Fibroblast of peridontal ligament (primary cell): ENCODE measurements around the gene OR51I1.

Source experiments
- DNase-seq: peaks from one replicate; pipeline ENCODE4 v3.0.0-alpha.2; 2010; ENCODE audit errors: extremely low read depth

Gene OR51I1

GRCh38 chr11:5441414-5441813 is at the start of gene OR51I1:
TSS of gene OR51I1 (minus strand) at chr11:5441514. CDS start at chr11:5441514, 0 bp downstream.
- DNase-seq: no peak

- no peak for DNase-seq
These were observed 48.5 kb upstream of the OR51I1 start for GRCh38 chr11:5489576-5490357.

GRCh38 chr11:5488798-5489399 is 47.6 kb upstream of the OR51I1 start:
- no peak for DNase-seq

- DNase-seq: no peak
These were observed 47.1 kb upstream of the OR51I1 start, which contains the start of gene OR52D1 for GRCh38 chr11:5488385-5488784. TSS of gene OR52D1 (plus strand) at chr11:5488685. CDS start at chr11:5488707, 22 bp downstream.

- DNase-seq: no peak
These were observed 45.1 kb upstream of the OR51I1 start for GRCh38 chr11:5486421-5486820.

GRCh38 chr11:5486003-5486402 is 44.7 kb upstream of the OR51I1 start:
- DNase-seq: no peak

GRCh38 chr11:5476186-5476819 is 35.0 kb upstream of the OR51I1 start:
- peak; percentile 70 for DNase-seq

GRCh38 chr11:5473921-5474320 is 32.6 kb upstream of the OR51I1 start:
- DNase-seq: no peak

- DNase-seq: no peak
These were observed 26.2 kb upstream of the OR51I1 start for GRCh38 chr11:5467527-5467926.

- no peak for DNase-seq
These were observed 19.8 kb upstream of the OR51I1 start for GRCh38 chr11:5460983-5461621.

GRCh38 chr11:5449432-5449831 is 8.1 kb upstream of the OR51I1 start:
- DNase-seq: no peak

GRCh38 chr11:5449023-5449422 is 7.7 kb upstream of the OR51I1 start, which contains the start of gene OR51I2:
TSS of gene OR51I2 (plus strand) at chr11:5449323. CDS start at chr11:5453489, 4,166 bp downstream.
- DNase-seq: no peak

- DNase-seq: no peak
These were observed 2.6 kb upstream of the OR51I1 start for GRCh38 chr11:5443835-5444393.

GRCh38 chr11:5423131-5423530 is 18.2 kb downstream of the OR51I1 start:
- DNase-seq: no peak

- DNase-seq: no peak
These were observed 19.5 kb downstream of the OR51I1 start, which contains the start of gene OR51Q1 for GRCh38 chr11:5421811-5422210. TSS of gene OR51Q1 (plus strand) at chr11:5422111. CDS start at chr11:5422201, 90 bp downstream.

- DNase-seq: no peak
These were observed 20.3 kb downstream of the OR51I1 start for GRCh38 chr11:5420993-5421392.

- DNase-seq: no peak
These were observed 36.1 kb downstream of the OR51I1 start for GRCh38 chr11:5405173-5405572.

GRCh38 chr11:5398936-5399335 is 42.4 kb downstream of the OR51I1 start:
- DNase-seq: no peak

- DNase-seq: no peak
These were observed 47.2 kb downstream of the OR51I1 start for GRCh38 chr11:5394091-5394490.
